Chondrocyte (in vitro differentiated cells): ENCODE measurements around the gene PARP12. TPM values are rescaled to one million over a fixed set of nuclear protein-coding genes. Genes with fewer than 3 reads are reported as not detected.
"Not testable (repeated sequence)": the region's sequence is repeated elsewhere in the genome, so short reads cannot be mapped to it uniquely, and the experiment has no call there.

Experiments used
- DNase-seq: peaks from one replicate; pipeline ENCODE4 v3.0.0; 2021; ENCODE audit warnings: mixed read lengths, low spot score
- H3K27ac Mint-ChIP-seq: one replicate; pipeline ENCODE4 v1.8.0; 2021; ENCODE audit warnings: mild to moderate bottlenecking, moderate library complexity, mixed read lengths; ENCODE audit not compliant: unreplicated experiment
- H3K27me3 Mint-ChIP-seq: 2 replicates; pipeline ENCODE4 v1.8.0; 2021; ENCODE audit warnings: low read depth, mixed read lengths
- H3K36me3 Mint-ChIP-seq: 2 replicates; pipeline ENCODE4 v1.8.0; 2021; ENCODE audit warnings: low read depth, mixed read lengths
- H3K4me1 Mint-ChIP-seq: 2 replicates; pipeline ENCODE4 v1.8.0; 2021; ENCODE audit warnings: low read depth, mild to moderate bottlenecking, mixed read lengths
- H3K4me3 Mint-ChIP-seq: one replicate; pipeline ENCODE4 v1.8.0; 2021; ENCODE audit warnings: mild to moderate bottlenecking, moderate library complexity, mixed read lengths; ENCODE audit not compliant: unreplicated experiment
- H3K9me3 Mint-ChIP-seq: 2 replicates; pipeline ENCODE4 v1.8.0; 2021; ENCODE audit warnings: low read depth, mixed read lengths
- CTCF ChIP-seq: fragments of 200-600 bp; sonication (generic); IDR thresholded peaks from 2 replicates; pipeline ENCODE4 v1.5.0; 2021; ENCODE audit warnings: antibody characterized with exemption, mild to moderate bottlenecking, moderate library complexity
- long read RNA-seq: library from polyadenylated mRNA; stranded (forward); transcript quantifications from one replicate; pipeline ENCODE4 v2.0.0, GENCODE V29; 2021
- total RNA-seq: library from RNA; stranded (reverse); gene quantifications from 3 replicates; pipeline ENCODE4 v1.2.1, GENCODE V29; 2021

Gene PARP12
- total RNA-seq, result 6.8 to 9.8 TPM (median 8.7 TPM) in 3 replicates
- long read RNA-seq, transcript PARP12-201 (12 exons, 3,796 nt), result major isoform, 13 of 19 reads
- long read RNA-seq, partial matches to known transcripts, result 1 of 19 reads
- long read RNA-seq, other reads (novel, unspliced or antisense), result 4 of 19 reads

- peak within 1 kb of the TSS; percentile 74 for H3K27ac Mint-ChIP-seq
- H3K4me1 Mint-ChIP-seq, result peaks cover 36% of the 10 kb centered on the region
- H3K36me3 Mint-ChIP-seq, result peaks cover 9% of the 10 kb centered on the region
- TF ChIP-seq CTCF, result peak; percentile 7
- H3K27me3 Mint-ChIP-seq, result no peaks in the 10 kb centered on the region
- peaks cover 21% of the 10 kb centered on the region for H3K9me3 Mint-ChIP-seq
- no peak for DNase-seq
- peak within 1 kb of the TSS; percentile 71 for H3K4me3 Mint-ChIP-seq
Measured at GRCh38 chr7:140062528-140063299, at the start of gene PARP12. PARP12 (minus strand) TSS chr7:140062951; CDS start chr7:140062847, 104 bp downstream.

GRCh38 chr7:140108777-140109176, 46.0 kb upstream of the PARP12 start:
- H3K4me1 Mint-ChIP-seq, H3K4me3 Mint-ChIP-seq, H3K27me3 Mint-ChIP-seq, H3K27ac Mint-ChIP-seq, DNase-seq: not testable (repeated sequence)
- Mint-ChIP-seq H3K36me3 (peaks cover 31% of the 10 kb centered on the region), H3K9me3 (peaks cover 30% of the 10 kb centered on the region)

GRCh38 chr7:140096459-140096858, 33.7 kb upstream of the PARP12 start:
- no peaks in the 10 kb centered on the region for H3K9me3 Mint-ChIP-seq
- H3K27me3 Mint-ChIP-seq, result no peaks in the 10 kb centered on the region
- DNase-seq, result no peak
- no peak overlapping the region for H3K4me3 Mint-ChIP-seq
- H3K36me3 Mint-ChIP-seq, result peaks cover 54% of the 10 kb centered on the region
- no peaks in the 10 kb centered on the region for H3K4me1 Mint-ChIP-seq
- no peak for TF ChIP-seq CTCF
- no peak overlapping the region for H3K27ac Mint-ChIP-seq

DNA sequence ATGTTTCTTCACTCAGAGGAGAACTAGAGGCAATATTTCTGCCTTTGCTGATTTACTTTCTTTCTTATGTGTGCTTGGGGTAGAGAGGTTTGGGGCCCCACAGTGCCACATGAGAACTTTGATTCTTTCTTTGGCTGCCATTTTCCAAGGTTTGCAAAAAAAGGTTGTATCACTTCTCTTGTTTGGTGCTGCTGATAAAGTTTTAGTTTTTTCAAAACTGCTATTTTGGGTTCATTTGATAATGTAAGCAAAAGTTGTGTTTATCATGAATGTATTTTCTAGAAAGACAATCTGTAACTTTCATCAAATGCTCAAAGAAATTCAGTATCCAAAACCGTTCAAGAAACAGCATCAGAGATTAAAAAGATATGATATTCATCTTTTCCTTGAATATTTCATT, 30.6 kb upstream of the PARP12 start:
- Mint-ChIP-seq H3K4me3 (no peak overlapping the region), H3K9me3 (no peaks in the 10 kb centered on the region), H3K27me3 (no peaks in the 10 kb centered on the region), H3K36me3 (peaks cover 57% of the 10 kb centered on the region), H3K4me1 (no peaks in the 10 kb centered on the region), H3K27ac (no peak overlapping the region)
- TF ChIP-seq CTCF, result no peak
- no peak for DNase-seq

- Mint-ChIP-seq H3K27me3 (peaks cover 3% of the 10 kb centered on the region), H3K27ac (no peak overlapping the region), H3K36me3 (peaks cover 10% of the 10 kb centered on the region), H3K4me1 (peaks cover 5% of the 10 kb centered on the region), H3K9me3 (no peaks in the 10 kb centered on the region), H3K4me3 (no peak overlapping the region)
- DNase-seq, result no peak
- no peak for TF ChIP-seq CTCF
Measured at GRCh38 chr7:140085447-140085846, 22.7 kb upstream of the PARP12 start.
